HuH-7 (cell line): Measurements from ENCODE around the gene SCT.

ENCODE experiments used
- DNase-seq: peaks from one replicate; pipeline ENCODE4 v3.0.0; 2011; ENCODE audit warnings: low spot score

Gene SCT

GRCh38 chr11:584287-584686 is 42.7 kb downstream of the SCT start:
- no peak for DNase-seq

DNA sequence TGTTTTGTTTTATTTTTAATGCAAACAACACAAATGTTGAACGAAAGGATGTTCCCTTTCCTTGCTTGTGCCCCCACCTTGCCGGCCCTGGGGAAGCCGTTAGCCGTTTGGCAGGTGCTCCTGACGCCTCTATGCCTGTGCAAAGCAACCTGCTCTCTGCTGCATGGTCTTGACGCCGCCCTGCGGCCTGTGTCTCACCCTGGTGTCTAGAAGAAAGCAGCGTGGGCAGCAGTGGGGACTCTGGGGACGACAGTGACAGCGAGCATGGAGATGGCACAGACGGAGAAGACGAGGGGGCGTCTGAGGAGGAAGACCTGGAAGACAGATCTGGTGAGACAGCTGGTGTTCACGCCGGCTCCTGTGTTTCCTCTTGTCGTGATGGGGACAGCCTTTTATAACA is 45.2 kb downstream of the SCT start:
- DNase-seq, result no peak

DNA sequence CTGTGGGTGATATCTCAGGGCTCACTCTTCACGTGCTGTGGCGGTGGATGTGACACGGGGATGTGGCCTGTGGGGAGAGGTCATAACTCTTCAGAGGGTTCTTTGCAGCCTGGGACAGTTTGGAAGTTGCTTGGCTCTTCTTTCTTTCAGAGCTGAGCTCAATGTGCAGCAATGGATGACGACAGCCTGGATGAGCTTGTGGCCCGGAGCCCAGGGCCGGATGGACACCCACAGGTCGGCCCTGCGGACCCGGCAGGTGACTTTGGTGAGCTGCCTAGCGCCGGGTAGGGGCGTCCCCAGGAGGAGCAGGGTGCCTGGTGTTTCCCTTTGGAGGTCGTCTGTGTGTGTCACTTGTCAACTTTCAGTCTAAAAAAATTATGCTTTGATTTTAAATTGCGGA is 45.6 kb downstream of the SCT start:
- no peak for DNase-seq

DNA sequence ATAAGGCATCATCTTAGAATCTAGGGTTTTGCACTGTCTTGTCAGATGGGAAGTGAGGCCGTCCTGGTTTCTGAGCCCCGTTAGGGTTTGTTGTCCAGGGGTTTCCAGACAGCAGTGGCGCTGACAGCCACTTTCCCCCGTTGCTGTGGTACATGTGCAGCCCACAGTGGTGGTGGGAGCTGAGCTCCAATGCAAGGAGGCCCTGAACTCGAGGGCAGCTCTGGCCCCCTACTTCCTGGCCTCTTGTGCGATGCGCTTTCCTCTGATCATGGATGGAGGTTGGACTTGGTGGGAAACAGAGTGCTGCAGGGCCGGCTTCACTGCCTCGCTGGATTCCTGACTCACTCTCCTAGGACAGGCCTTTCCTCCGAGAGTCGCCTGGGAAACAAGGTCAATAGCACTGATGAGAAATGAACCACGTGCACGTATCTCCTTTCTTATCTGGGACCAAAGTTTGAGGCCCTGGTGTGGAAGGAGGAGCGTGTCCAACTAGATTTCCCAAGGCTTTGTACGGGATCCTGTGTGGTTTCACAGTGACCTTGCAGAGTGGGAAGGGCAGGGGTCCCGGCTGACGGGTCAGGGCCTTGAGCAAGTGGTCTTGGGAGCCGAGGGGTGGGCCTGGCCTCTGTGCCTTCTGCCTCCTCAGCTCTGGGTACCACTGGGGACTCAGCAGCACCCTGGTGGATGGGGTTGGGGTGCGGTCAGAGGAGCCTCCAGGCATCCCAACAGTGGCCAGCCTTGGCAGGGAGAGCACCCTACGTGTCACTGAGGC is 47.0 kb downstream of the SCT start:
- no peak for DNase-seq

GRCh38 chr11:578276-579035 is 48.5 kb downstream of the SCT start:
- no peak for DNase-seq

- DNase-seq, result no peak
Measured at GRCh38 chr11:577611-577894, 49.4 kb downstream of the SCT start.

- no peak for DNase-seq
Measured at GRCh38 chr11:576811-577610, 50.0 kb downstream of the SCT start.
